Large intestine (tissue), 3 donors: ENCODE results near the gene XYLB. TPM values are rescaled to one million over a fixed set of nuclear protein-coding genes. Genes with fewer than 3 reads are reported as not detected.
"Not testable (repeated sequence)": the region's sequence is repeated elsewhere in the genome, so short reads cannot be mapped to it uniquely, and the experiment has no call there.

Source experiments
- DNase-seq, 2 donors: peaks; one replicate each; pipeline versions ENCODE4 v3.0.0 to v3.0.0-alpha.2; 2013
- H3K27ac ChIP-seq: one replicate; pipeline ENCODE4 v1.5.1; 2013; ENCODE audit warnings: low read length
- H3K27me3 ChIP-seq: 2 replicates; pipeline ENCODE4 v1.6.1; 2013; ENCODE audit warnings: low read length; ENCODE audit not compliant: control insufficient read depth, insufficient read depth
- H3K36me3 ChIP-seq: 2 replicates; pipeline ENCODE4 v1.6.1; 2013; ENCODE audit warnings: low read length; ENCODE audit not compliant: control insufficient read depth, insufficient read depth
- H3K4me1 ChIP-seq: one replicate; pipeline ENCODE4 v1.6.1; 2013; ENCODE audit warnings: low read length; ENCODE audit not compliant: control insufficient read depth, insufficient read depth
- H3K4me3 ChIP-seq: one replicate; pipeline ENCODE4 v1.5.1; 2013; ENCODE audit warnings: low read length
- H3K9me3 ChIP-seq: one replicate; pipeline ENCODE4 v1.6.1; 2013; ENCODE audit warnings: mild to moderate bottlenecking, low read depth, low read length, moderate library complexity; ENCODE audit not compliant: control insufficient read depth
- WGBS: methylation state at CpG from one replicate; pipeline ENCODE4 v1.1.5; 2013; ENCODE audit warnings: low lambda C conversion rate; ENCODE audit not compliant: insufficient coverage; 5-methylcytosine and 5-hydroxymethylcytosine counted together
- polyA plus RNA-seq: library from polyadenylated mRNA; unstranded; fragments of 120-200 nt; gene quantifications from one replicate; pipeline ENCODE4 v1.2.1, GENCODE V29; 2013

Gene XYLB
- polyA plus RNA-seq, 1 donor: 30.1 TPM

DNA sequence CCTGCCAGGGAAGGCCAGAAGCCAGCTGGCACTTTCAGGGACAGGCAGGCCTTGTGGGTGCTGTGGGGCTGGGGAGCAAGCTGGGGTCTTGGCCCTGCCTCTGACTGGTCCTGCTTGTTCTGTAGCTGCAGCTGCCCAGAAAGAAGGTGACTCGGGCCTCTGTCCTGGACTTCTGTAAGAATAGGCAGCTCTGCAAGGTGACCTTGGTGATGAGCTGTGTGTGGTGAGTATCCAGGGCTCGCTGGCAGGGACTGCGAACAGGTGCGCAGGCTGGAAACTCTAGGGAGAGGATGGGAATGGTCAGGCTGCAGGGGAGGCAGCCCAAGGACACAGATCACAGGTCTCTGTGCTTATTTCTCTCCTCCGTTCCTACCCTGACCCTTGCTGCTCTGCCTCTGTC, 33.3 kb upstream of the XYLB start:
- H3K4me3 ChIP-seq: no peak overlapping the region
- peaks cover 3% of the 10 kb centered on the region for H3K27me3 ChIP-seq
- no peaks in the 10 kb centered on the region for H3K4me1 ChIP-seq
- H3K9me3 ChIP-seq: no peaks in the 10 kb centered on the region
- no peak overlapping the region for H3K27ac ChIP-seq
- WGBS: no CpG with 5 or more reads among the region's 5 CpGs
- DNase-seq: no peak
- no peaks in the 10 kb centered on the region for H3K36me3 ChIP-seq

GRCh38 chr3:38313695-38314094, 32.9 kb upstream of the XYLB start:
- Histone ChIP-seq H3K36me3 (no peaks in the 10 kb centered on the region), H3K27ac (no peak overlapping the region), H3K4me3 (no peak overlapping the region), H3K4me1 (no peaks in the 10 kb centered on the region), H3K9me3 (no peaks in the 10 kb centered on the region), H3K27me3 (peaks cover 3% of the 10 kb centered on the region)
- no peak for DNase-seq
- WGBS: no CpG with 5 or more reads among the region's 11 CpGs

DNA sequence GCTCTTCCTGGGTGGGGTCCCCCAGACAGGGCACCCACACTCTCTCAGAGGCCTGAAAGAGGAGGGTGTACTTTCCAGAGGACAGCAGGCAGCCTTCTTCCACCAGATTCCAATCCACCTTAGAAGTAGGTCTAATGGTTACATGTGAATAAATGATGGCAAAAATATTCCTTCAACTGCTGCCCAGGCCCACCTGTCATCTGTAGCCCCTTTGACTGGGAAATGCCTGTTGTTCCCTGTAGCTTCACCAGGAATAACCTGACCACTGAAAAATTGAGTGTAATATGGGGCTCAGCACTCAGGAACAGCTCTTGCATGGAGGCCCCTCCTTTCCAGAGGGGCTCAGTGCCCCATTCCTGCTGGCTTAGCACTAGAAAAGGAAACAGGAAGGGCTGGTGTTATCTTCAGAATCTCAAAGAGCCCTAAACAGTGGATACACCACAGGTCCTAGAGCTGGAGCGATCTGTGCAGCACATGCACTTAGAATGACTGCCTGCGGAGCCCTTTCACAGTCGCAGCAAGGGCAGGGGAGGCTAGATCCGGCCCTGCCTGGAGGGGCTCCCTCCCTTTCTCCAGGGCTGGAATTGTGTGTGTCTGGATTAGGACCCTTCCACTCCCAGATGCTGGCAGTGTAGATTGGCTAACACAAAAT, 32.3 kb upstream of the XYLB start:
- H3K27ac ChIP-seq: no peak overlapping the region
- DNase-seq: no peak
- no peak overlapping the region for H3K4me3 ChIP-seq
- H3K27me3 ChIP-seq: peaks cover 3% of the 10 kb centered on the region
- no CpG with 5 or more reads among the region's 4 CpGs for WGBS
- H3K36me3 ChIP-seq: no peaks in the 10 kb centered on the region
- no peaks in the 10 kb centered on the region for H3K9me3 ChIP-seq
- H3K4me1 ChIP-seq: no peaks in the 10 kb centered on the region

- WGBS: 33% methylated on average over 1 of the region's 5 CpGs
- no peak overlapping the region for H3K4me3 ChIP-seq
These were observed 31.7 kb upstream of the XYLB start for GRCh38 chr3:38314764-38315487.

GRCh38 chr3:38315488-38316230, 30.9 kb upstream of the XYLB start:
- no CpG with 5 or more reads among the region's 10 CpGs for WGBS
- Histone ChIP-seq H3K36me3 (no peaks in the 10 kb centered on the region), H3K27ac (no peak overlapping the region)

More at GRCh38 chr3:38314764-38315487, 31.7 kb upstream of the XYLB start:
- DNase-seq: no peak
- Histone ChIP-seq H3K4me1 (no peaks in the 10 kb centered on the region), H3K27ac (no peak overlapping the region), H3K36me3 (no peaks in the 10 kb centered on the region), H3K27me3 (peaks cover 3% of the 10 kb centered on the region), H3K9me3 (no peaks in the 10 kb centered on the region)

GRCh38 chr3:38316356-38317191, 30.0 kb upstream of the XYLB start:
- H3K36me3 ChIP-seq: no peaks in the 10 kb centered on the region
- no peak overlapping the region for H3K27ac ChIP-seq
- no peak overlapping the region for H3K4me3 ChIP-seq
- no peaks in the 10 kb centered on the region for H3K9me3 ChIP-seq
- 40% methylated on average over 1 of the region's 22 CpGs for WGBS
- H3K27me3 ChIP-seq: peaks cover 3% of the 10 kb centered on the region
- DNase-seq: no peak
- H3K4me1 ChIP-seq: no peaks in the 10 kb centered on the region

More at GRCh38 chr3:38315488-38316230, 30.9 kb upstream of the XYLB start:
- no peaks in the 10 kb centered on the region for H3K9me3 ChIP-seq
- H3K4me1 ChIP-seq: no peaks in the 10 kb centered on the region
- peaks cover 3% of the 10 kb centered on the region for H3K27me3 ChIP-seq
- no peak for DNase-seq
- H3K4me3 ChIP-seq: no peak overlapping the region

DNA sequence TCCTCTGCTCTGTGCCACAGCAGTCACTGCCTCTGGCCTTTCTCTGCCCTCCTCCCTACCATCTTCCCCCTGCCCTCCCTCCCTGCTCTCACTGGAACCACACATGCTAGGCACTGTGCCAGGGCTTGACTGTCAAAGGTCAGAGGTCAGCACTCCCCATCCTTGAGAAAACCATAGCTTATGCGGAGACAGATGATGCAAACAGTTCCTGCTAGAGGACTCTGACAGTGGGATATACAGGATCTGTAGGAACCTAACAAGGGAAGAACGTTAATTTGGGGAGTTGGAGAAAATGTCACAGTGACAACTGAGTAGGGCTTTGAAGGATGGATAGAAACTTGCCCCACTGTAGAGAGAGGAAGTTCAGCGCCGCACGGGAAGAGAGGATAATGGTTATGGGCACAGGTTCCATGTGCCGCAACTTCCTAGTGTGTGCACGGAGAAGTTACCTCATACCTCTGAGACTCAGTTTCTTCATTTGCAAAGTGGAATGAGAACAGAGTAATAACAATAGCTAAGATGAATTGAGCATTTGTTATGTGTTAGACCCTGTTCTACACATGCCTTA, 29.3 kb upstream of the XYLB start:
- Histone ChIP-seq H3K27ac (no peak overlapping the region), H3K27me3 (peaks cover 3% of the 10 kb centered on the region), H3K4me1 (no peaks in the 10 kb centered on the region), H3K9me3 (no peaks in the 10 kb centered on the region), H3K4me3 (no peak overlapping the region), H3K36me3 (no peaks in the 10 kb centered on the region)
- no CpG with 5 or more reads among the region's 7 CpGs for WGBS
- no peak for DNase-seq

GRCh38 chr3:38318766-38319671, 27.6 kb upstream of the XYLB start:
- H3K27ac ChIP-seq: no peak overlapping the region
- no peaks in the 10 kb centered on the region for H3K36me3 ChIP-seq
- WGBS: no CpG with 5 or more reads among the region's 8 CpGs
- no peaks in the 10 kb centered on the region for H3K4me1 ChIP-seq
- H3K4me3 ChIP-seq: no peak overlapping the region
- peaks cover 4% of the 10 kb centered on the region for H3K27me3 ChIP-seq
- no peaks in the 10 kb centered on the region for H3K9me3 ChIP-seq
- no peak for DNase-seq

DNA sequence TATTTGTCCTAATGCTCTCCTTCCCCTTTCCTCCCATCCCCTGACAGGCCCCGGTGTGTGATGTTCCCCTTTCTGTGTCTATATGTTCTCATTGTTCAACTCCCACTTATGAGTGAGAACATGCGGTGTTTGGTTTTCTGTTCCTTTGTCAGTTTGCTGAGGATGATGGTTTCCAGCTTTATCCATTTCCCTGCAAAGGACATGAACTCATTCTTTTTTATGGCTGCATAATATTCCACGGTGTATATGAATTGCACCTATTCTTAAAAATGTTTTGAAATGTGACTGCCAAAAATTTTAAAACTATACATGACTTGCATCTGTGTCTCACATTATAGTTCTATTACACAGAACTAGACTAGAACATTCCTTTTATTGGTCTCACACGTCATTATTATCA, 25.9 kb upstream of the XYLB start:
- not testable (repeated sequence) for H3K9me3 ChIP-seq, H3K27me3 ChIP-seq, H3K36me3 ChIP-seq, H3K4me1 ChIP-seq, H3K4me3 ChIP-seq, DNase-seq, H3K27ac ChIP-seq
- 86% methylated on average over 1 of the region's 4 CpGs for WGBS
